HG02759 (cell line): ENCODE measurements around the gene TMEM129.
"Not testable (repeated sequence)": the region's sequence is repeated elsewhere in the genome, so short reads cannot be mapped to it uniquely, and the experiment has no call there.

Experiments used
- ATAC-seq: cut with Tn5 transposase; IDR thresholded peaks from one replicate; pipeline ENCODE4 v1.9.1; 2021; ENCODE audit warnings: mild to moderate bottlenecking, moderate library complexity; ENCODE audit not compliant: unreplicated experiment

The TMEM129 gene

DNA sequence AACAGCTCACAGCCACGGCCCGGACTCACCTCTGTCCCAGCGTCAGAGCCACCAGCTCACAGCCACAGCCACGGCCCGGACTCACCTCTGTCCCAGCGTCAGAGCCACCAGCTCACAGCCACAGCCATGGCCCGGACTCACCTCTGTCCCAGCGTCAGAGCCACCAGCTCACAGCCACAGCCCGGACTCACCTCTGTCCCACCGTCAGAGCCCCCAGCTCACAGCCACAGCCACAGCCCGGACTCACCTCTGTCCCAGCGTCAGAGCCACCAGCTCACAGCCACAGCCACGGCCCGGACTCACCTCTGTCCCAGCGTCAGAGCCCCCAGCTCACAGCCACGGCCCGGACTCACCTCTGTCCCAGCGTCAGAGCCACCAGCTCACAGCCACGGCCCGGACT is 50.1 kb downstream of the TMEM129 start:
- ATAC-seq: not testable (repeated sequence)

DNA sequence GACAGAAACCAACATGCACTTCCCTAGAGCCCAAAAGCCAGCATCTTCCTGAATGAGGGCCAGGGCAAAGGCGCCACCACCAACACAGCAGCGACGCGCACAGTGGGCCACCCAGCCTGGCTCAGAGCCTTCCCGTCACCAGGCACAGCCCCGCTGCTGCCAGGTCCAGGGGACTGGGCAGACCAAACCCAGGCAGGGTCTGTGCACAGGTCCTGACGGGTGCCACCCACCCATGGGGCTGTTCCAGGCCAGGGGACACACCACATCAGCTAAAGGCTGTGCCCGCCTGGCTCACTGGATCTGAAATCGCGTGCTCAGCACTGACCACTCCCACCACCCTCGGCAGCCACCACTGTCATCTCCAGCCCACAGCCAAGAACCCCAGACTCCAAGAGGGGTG is 50.8 kb downstream of the TMEM129 start:
- ATAC-seq: no peak

DNA sequence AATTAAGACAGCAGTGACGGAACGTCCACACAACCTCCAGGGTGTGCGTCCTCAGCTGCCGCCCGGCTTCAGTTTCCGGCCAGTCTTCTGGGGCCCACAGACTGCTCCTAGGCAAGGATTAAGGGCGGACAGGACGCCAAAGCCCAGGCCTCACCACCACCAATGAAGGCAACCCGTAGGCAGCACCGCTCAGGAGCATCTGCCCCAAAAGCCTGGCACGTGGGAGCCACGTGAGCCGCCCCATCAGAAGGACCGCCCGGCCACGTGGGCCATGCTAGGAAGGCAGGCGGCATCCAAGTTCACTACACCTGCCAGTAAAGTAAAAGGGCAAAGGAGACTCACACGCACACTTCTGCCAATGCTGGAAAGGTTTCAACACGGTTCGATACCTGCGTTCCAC is 51.3 kb downstream of the TMEM129 start:
- no peak for ATAC-seq

DNA sequence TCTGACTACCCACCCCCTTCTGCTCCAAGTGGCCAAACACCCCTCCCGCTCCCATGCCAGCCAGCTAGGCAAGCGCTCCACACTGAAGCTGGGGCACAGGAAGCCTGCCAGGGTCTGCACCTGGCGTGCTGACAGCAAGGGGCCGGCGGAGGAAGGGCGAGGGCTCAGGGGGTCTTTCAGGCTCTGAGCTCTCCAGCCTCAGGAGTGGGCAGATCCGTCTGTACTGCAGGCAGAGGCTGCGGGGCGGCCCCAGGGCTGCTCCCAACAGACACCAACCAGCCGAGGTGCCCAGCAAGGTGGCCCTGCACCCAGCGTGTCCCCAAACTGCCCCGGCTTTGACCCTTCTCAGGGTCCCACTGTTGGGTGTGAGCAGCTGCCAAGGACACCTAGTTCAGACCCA is 51.9 kb downstream of the TMEM129 start:
- ATAC-seq: no peak

DNA sequence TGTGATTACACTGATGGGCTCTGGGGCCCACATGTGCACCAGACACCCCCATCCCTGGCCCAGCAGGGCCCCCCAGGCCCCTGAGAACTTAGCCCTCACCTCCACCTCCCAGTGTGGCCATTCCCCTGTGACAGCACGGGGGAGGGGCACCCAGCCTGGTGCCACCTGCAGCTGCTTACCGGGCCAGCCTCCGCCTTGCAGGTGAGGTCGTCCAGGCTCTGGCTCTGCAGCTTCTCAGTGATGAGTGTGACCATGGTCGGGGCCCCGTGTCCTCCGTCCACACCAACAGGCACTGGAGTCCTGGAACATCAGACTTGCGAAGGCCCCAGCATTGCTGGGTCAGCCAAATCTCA is 52.7 kb downstream of the TMEM129 start:
- ATAC-seq: no peak

DNA sequence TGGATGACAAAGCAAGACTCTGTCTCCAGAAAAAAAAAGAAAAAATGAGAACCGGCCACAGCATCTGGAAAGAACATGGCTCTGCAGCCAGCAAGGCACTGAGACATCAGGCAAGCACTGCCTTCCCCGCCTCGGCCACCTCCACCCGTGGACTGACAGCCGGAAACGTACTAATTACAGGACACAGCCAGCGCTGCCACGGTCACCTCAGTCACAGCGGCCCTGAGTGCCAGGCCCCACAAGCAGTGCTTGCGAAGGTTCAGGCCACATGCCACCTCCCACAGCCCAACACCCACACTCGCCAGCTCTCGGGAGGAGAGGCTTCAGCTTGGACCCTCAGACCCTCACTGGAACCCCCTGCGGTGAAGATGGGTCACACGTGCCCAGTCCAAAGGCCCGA is 53.9 kb downstream of the TMEM129 start:
- no peak for ATAC-seq

DNA sequence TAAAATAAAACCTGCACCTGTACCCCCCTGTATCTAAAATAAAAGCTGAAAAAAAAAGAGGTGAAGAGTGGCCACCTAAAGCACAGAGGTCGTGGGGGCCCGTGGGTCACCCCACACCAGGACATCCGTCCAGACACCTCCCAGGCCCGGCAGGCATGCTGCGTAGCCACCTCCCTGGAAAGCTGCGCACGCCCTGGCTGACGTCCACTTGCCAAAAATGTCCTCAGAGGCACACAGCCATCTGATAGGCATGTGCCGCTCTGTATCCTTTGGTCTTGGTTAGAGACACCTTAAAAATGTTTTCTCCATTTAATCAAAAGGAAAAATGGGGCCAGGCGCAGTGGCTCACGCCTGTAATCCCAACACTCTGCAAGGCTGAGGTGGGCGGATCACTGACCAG is 54.7 kb downstream of the TMEM129 start:
- no peak for ATAC-seq
